OCI-LY1 (cell line): ENCODE results near the gene CSNK2A2.

ENCODE experiments used
- CTCF ChIP-seq: fragments of 200-600 bp; sonication (generic), shearing (Covaris generic); IDR thresholded peaks from 2 replicates; pipeline ENCODE4 v1.5.1; 2017; ENCODE audit warnings: mild to moderate bottlenecking, antibody characterized with exemption, low read length, moderate library complexity, mixed read lengths
- EZH2 ChIP-seq: fragments of 200-600 bp; sonication (generic), shearing (Covaris generic); IDR thresholded peaks from 2 replicates; pipeline ENCODE4 v1.8.0; 2017; ENCODE audit warnings: borderline replicate concordance, mixed run types, mild to moderate bottlenecking, antibody characterized with exemption, low read length, moderate library complexity, mixed read lengths

DNA sequence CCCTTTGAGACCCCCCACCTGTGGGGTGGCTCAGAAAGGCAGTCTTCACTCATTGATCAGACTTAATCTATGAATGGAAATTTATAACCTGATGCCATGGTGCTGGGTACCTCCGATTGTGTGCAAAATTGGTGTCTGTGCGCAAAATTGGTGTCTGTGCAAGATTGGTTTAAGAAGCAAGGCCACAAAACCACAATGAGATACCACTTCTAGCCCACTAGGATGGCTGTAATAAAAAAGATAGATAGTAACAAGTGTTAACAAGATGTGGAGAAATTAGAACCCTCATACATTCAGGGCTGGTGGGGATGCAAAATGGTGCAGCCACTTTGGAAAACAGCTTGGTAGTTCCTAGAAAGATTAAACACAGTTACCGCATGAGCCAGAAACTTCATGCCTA, 13.9 kb upstream of the CSNK2A2 start:
- no peak for TF ChIP-seq CTCF
- no peak for TF ChIP-seq EZH2
